ENCODE data around the gene SEMA3F. TPM values are rescaled to one million over a fixed set of nuclear protein-coding genes. Genes with fewer than 3 reads are reported as not detected.
A peak's percentile ranks its signal among the peaks of the same experiment; 100 is the strongest.

The SEMA3F gene
- total and polyA plus RNA-seq, 4 donors = 27.8 to 54.3 (median 47.4) TPM

DNA sequence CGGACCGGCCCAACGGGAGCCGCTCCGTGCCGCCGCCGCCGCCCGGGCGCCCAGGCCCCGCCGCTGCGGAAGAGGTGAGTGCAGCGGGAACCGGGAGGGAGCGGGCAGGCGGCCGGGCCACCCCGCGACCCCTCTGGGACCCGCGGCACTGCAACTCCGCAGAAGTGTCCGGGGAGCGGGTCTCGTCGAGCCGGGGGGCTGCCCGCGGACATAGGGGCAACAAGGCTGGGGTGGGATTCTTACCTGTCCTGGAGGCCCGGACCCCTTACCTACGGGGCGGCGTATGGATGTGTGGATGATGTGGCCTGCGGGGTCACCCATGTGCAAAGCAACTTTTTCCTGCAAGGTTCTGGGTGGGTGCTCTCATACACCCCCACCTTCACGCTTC lies 361 bp downstream of the SEMA3F start:
- Histone ChIP-seq H3K27me3 (ENCODE audit: control insufficient read depth in 3 of 3, insufficient read depth in 3 of 3, low read length in 2 of 3) (no peaks in the 10 kb centered on the region), H3K4me1 (ENCODE audit: control insufficient read depth in 5 of 5, insufficient read depth in 5 of 5, low read length in 5 of 5) (peaks cover 0 to 53% (median 25%) of the 10 kb centered on the region in 5 donors), H3K9ac (ENCODE audit: insufficient read depth in 1 of 2, low read length in 2 of 2) (peak overlapping the region in 1 of 2 donors; percentile 21), H3K36me3 (ENCODE audit: control insufficient read depth in 4 of 4, insufficient read depth in 4 of 4, low read length in 4 of 4) (peaks cover 0 to 10% (median 2%) of the 10 kb centered on the region in 4 donors), H3K9me3 (ENCODE audit: control insufficient read depth in 4 of 4, insufficient read depth in 3 of 4, low read length in 3 of 4) (no peaks in the 10 kb centered on the region), H3K27ac (ENCODE audit: low read depth in 1 of 2, low read length in 1 of 2) (peak overlapping the region; percentile 75 to 76), H3K4me3 (peak overlapping the region; percentile 74)
- no peak for DNase-seq
- 0 to 1% methylated on average over 12 to 37 of the region's 37 CpGs for WGBS, 2 donors
- no peak for ATAC-seq (ENCODE audit: insufficient read depth, low FRiP score)
- TF ChIP-seq, protein P1, sequence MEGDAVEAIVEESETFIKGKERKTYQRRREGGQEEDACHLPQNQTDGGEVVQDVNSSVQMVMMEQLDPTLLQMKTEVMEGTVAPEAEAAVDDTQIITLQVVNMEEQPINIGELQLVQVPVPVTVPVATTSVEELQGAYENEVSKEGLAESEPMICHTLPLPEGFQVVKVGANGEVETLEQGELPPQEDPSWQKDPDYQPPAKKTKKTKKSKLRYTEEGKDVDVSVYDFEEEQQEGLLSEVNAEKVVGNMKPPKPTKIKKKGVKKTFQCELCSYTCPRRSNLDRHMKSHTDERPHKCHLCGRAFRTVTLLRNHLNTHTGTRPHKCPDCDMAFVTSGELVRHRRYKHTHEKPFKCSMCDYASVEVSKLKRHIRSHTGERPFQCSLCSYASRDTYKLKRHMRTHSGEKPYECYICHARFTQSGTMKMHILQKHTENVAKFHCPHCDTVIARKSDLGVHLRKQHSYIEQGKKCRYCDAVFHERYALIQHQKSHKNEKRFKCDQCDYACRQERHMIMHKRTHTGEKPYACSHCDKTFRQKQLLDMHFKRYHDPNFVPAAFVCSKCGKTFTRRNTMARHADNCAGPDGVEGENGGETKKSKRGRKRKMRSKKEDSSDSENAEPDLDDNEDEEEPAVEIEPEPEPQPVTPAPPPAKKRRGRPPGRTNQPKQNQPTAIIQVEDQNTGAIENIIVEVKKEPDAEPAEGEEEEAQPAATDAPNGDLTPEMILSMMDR (IDR thresholded peaks at IDR 0.05; ENCODE audit: control extremely low read depth, extremely low read depth) = no peak

DNA sequence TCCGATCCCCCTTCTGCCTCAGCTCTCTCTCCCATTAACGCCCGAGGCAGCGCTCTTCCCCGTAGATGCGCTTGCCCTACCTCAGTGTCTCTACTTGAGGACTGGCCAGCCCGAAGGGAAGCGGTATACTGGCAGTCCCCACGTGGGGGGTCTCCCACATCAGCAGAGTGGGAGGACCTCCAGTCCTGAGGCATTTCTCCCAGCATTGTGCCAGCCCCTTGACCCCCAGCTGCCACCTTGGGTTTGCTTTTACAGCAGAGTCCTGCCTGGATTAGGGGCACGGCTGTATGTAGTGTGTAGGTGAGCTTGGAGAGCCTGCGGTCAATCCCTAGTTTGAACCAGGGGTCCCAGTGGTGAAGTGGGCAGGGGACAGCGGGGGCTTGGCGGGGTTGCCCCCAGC lies 767 bp downstream of the SEMA3F start:
- 27 to 35% methylated on average over 13 of the region's 13 CpGs for WGBS, 2 donors

DNA sequence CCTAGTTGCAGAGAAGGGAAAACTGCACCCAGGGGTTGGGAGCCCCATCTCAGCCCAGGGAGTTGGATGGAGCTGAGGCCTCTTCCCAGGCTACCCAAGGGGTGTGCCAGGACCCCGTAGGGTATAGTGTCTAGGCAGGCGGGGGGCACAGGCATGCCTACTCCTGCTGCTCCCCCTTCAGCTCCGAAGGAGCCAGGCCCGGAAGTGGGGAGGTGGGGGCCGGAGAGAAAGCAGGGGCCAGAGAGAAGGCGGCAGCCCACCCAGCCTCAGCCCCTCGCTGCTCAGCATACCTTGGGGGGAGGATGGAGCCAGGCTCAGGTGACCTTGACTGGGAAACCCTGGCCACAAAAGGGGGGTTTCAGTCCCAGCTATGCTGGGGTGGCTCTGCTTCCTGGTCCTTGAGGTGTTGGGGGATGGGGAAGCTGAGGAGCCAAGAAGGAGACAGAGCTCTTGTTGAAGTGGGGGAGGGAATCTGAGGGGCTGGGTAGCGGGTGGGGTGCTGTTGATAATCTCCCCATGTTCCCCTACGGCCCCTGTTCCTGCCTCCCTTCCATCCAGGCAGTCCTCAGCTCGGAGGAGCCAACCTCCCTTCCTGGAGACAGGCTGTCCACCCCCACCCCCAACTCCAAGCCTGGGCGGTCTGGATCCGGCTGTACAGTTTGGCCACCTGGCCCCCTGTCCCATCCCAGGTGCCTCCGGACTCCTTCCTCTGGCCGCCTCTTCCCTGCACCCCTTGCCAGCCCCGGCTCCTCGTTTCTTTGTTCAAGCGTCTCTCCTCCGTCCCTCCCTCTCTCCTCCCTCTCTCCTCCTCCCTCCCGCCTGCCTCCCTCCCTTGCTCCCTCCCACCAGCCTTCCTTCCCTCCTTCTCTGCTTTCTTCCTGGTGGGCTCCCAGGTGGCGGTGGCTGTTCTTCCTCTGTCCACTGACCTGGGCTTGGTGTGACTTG lies 1.7 kb downstream of the SEMA3F start:
- peaks cover 0 to 10% (median 4%) of the 10 kb centered on the region in 4 donors for H3K36me3 ChIP-seq (ENCODE audit: control insufficient read depth in 4 of 4, insufficient read depth in 4 of 4, low read length in 4 of 4)
- TF ChIP-seq, protein P1 (IDR thresholded peaks at IDR 0.05; ENCODE audit: control extremely low read depth, extremely low read depth) = no peak
- DNase-seq = peak; percentile 75 to 85 (median 77)
- no peaks in the 10 kb centered on the region for H3K9me3 ChIP-seq (ENCODE audit: control insufficient read depth in 4 of 4, insufficient read depth in 3 of 4, low read length in 3 of 4)
- peaks cover 0 to 51% (median 25%) of the 10 kb centered on the region in 5 donors for H3K4me1 ChIP-seq (ENCODE audit: control insufficient read depth in 5 of 5, insufficient read depth in 5 of 5, low read length in 5 of 5)
- ATAC-seq (ENCODE audit: insufficient read depth, low FRiP score) = no peak
- peak overlapping the region; percentile 69 to 75 for H3K27ac ChIP-seq (ENCODE audit: low read depth in 1 of 2, low read length in 1 of 2)
- 33 to 41% methylated on average over 20 of the region's 20 CpGs for WGBS, 2 donors
- H3K4me3 ChIP-seq = peak overlapping the region; percentile 74
- H3K9ac ChIP-seq (ENCODE audit: insufficient read depth in 1 of 2, low read length in 2 of 2) = peak overlapping the region; percentile 21 to 70
- H3K27me3 ChIP-seq (ENCODE audit: control insufficient read depth in 3 of 3, insufficient read depth in 3 of 3, low read length in 2 of 3) = no peaks in the 10 kb centered on the region

More for the DNA sequence above, 767 bp downstream of the SEMA3F start:
- ATAC-seq (ENCODE audit: insufficient read depth, low FRiP score) = no peak
- no peaks in the 10 kb centered on the region for H3K9me3 ChIP-seq (ENCODE audit: control insufficient read depth in 4 of 4, insufficient read depth in 3 of 4, low read length in 3 of 4)
- peak overlapping the region; percentile 21 to 34 for H3K9ac ChIP-seq (ENCODE audit: insufficient read depth in 1 of 2, low read length in 2 of 2)
- peaks cover 0 to 52% (median 25%) of the 10 kb centered on the region in 5 donors for H3K4me1 ChIP-seq (ENCODE audit: control insufficient read depth in 5 of 5, insufficient read depth in 5 of 5, low read length in 5 of 5)
- H3K36me3 ChIP-seq (ENCODE audit: control insufficient read depth in 4 of 4, insufficient read depth in 4 of 4, low read length in 4 of 4) = peaks cover 0 to 10% (median 2%) of the 10 kb centered on the region in 4 donors
- TF ChIP-seq, protein P1 (IDR thresholded peaks at IDR 0.05; ENCODE audit: control extremely low read depth, extremely low read depth) = no peak
- DNase-seq = peak; percentile 51 to 57 (median 54)
- H3K27ac ChIP-seq (ENCODE audit: low read depth in 1 of 2, low read length in 1 of 2) = peak overlapping the region; percentile 75 to 76
- no peaks in the 10 kb centered on the region for H3K27me3 ChIP-seq (ENCODE audit: control insufficient read depth in 3 of 3, insufficient read depth in 3 of 3, low read length in 2 of 3)
- H3K4me3 ChIP-seq = peak overlapping the region; percentile 74
